Measurements from ENCODE around the gene EMC9. TPM values are rescaled to one million over a fixed set of nuclear protein-coding genes. Genes with fewer than 3 reads are reported as not detected.

The EMC9 gene
- total and polyA plus RNA-seq, 2 of the 8 experiments (the other 6 are each of a cell fraction or from before 2014, with no cell fraction given): 38.4 to 47.2 TPM

DNA sequence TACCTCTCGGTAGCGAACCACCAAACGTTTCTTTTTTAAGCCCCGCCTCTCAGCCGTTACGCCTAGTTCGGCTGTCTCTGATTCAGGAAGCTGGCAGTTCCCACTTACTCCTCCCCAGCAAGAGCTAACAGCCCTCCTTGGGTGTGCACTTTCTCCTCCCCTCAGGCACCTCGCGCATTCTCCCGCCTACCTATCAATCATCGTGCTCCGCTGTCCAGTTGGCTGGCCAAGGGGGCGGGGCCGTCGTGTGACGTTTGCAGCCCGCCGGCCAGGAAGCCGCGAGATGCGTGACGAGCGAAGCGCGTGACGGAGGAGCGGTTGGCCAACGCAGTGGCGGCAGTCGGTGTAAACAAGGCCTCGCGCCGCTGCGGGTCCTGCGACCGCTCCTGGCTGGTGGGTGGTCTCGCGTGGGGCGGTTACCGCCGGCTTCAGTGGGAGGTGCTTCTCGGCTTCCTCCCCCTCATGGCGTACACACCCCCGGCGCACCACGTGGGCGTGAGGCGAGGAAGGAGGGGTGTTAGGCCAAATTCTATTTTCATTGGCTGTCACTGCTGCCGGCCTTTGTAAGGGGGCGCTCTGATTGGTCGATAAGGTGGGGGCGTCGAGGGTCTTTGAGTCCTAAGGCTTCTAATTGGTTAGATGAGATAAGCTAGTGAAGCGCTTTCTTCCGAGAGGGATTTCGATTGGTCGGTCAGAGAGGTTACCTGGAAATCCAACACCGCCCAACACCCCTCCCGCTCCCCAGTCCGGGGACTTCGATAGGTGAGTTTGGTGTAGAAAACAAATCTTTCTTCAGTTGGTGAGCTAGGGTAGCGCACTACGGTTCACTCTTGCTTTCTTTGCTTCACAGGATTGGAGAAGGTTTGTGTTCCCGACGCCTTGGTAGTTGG is 26.6 kb downstream of the EMC9 start, which contains the start of the genes DCAF11 and NRL:
DCAF11 (plus strand) TSS at position 246 of the 890 bp plus-strand sequence. CDS start 818 bp downstream, outside the sequence.
NRL (minus strand) TSS at position 418 of the 890 bp plus-strand sequence. CDS start 32,101 bp downstream, outside the sequence.
- H3K4me2 ChIP-seq (ENCODE audit: insufficient read depth in 1 of 2, low read depth in 2 of 2, low read length in 2 of 2): peak within 1 kb of the TSS; percentile 87 to 91
- FAIRE-seq: peak; percentile 75
- peak within 1 kb of the TSS; percentile 8 for H3K14ac ChIP-seq (ENCODE audit: insufficient read length)
- peak within 1 kb of the TSS; percentile 99 for H3K18ac ChIP-seq (ENCODE audit: extremely low read depth, low read length)
- ChIA-PET CTCF (ENCODE audit: partially characterized antibody) (interaction anchor here (0.7 to 2.7 kb wide), 18 partner anchors 15 to 484 kb away, joined by 3 to 20 read pairs (median 4); partner anchors contain the start of genes EMC9, IRF9, PCK2 and PSME2), POLR2A (ENCODE audit: partially characterized antibody) (interaction anchor here (0.6 to 7.1 kb wide), 27 partner anchors 11 to 534 kb away, joined by 3 to 125 read pairs (median 5); partner anchors contain the start of genes CARMIL3, DHRS4L2, EMC9 and FITM1)
- no peak within 1 kb of the TSS; the same call in 1 of the 2 replicates for H2AK5ac ChIP-seq (ENCODE audit: low read depth, low read length)
- peak within 1 kb of the TSS; percentile 100 for H2BK5ac ChIP-seq (ENCODE audit: low read depth, low read length)
- peak within 1 kb of the TSS; percentile 65 for H3K4ac ChIP-seq (replicated peaks; ENCODE audit: insufficient read length, low read depth, low read length)
- H3K36me3 ChIP-seq (ENCODE audit: control insufficient read depth in 2 of 4, insufficient read depth in 4 of 4, low read length in 3 of 4): peaks cover 9 to 24% (median 21%) of the 10 kb centered on the region in 4 experiments
- H3K4me1 ChIP-seq (replicated peaks in 1 of 4; ENCODE audit: control insufficient read depth in 3 of 4, insufficient read depth in 4 of 4, low read length in 3 of 4): peaks cover 0 to 4% (median 2%) of the 10 kb centered on the region in 4 experiments; a peak in 5 of 7 replicates
- H4K20me1 ChIP-seq (replicated peaks in 1 of 2; ENCODE audit: control insufficient read depth in 1 of 2, insufficient read depth in 2 of 2, low read length in 2 of 2): peaks cover 0 to 3% of the 10 kb centered on the region in 2 experiments
- no peaks in the 10 kb centered on the region for H3K9me3 ChIP-seq (ENCODE audit: insufficient read depth in 2 of 2, low read depth in 1 of 2, low read length in 1 of 2)
- peak within 1 kb of the TSS; percentile 89 for H2AFZ ChIP-seq (ENCODE audit: low read length)
- WGBS, 2 experiments (ENCODE audit: extremely low coverage in 1 of 2, insufficient coverage in 1 of 2, insufficient read length in 1 of 2, insufficient replicate concordance in 2 of 2, low coverage in 1 of 2, low lambda C conversion rate in 2 of 2, missing lambda C conversion rate in 1 of 2): 1% methylated on average over 42 of the region's 65 CpGs; no CpG with 5 or more reads in 1 of the 2 experiments
- H3K27me3 ChIP-seq (replicated peaks in 1 of 4; ENCODE audit: control insufficient read depth in 3 of 4, extremely low read depth in 1 of 4, insufficient read depth in 3 of 4, low read length in 3 of 4): no peaks in the 10 kb centered on the region
- H3K23me2 ChIP-seq (ENCODE audit: low read depth, low read length): peaks cover 7% of the 10 kb centered on the region
- peaks cover 0 to 10% of the 10 kb centered on the region in 2 experiments; a peak in 2 of 4 replicates for H3K79me2 ChIP-seq (ENCODE audit: control insufficient read depth in 1 of 2, insufficient read depth in 2 of 2, low read length in 2 of 2)
- H2BK12ac ChIP-seq (ENCODE audit: low read depth, low read length): peak within 1 kb of the TSS; percentile 91
- H2BK120ac ChIP-seq (replicated peaks; ENCODE audit: low read depth, low read length): no peak within 1 kb of the TSS
- no peak within 1 kb of the TSS; the same call in 1 of the 2 replicates for H2BK20ac ChIP-seq (ENCODE audit: low read length)
- H3K79me1 ChIP-seq (ENCODE audit: low read depth, low read length): peaks cover 5% of the 10 kb centered on the region; the same call in 1 of the 2 replicates
- H3K27ac ChIP-seq (ENCODE audit: low read depth, low read length): peak within 1 kb of the TSS; percentile 97
- H3K4me3 ChIP-seq (ENCODE audit: extremely low read depth in 1 of 4, insufficient read depth in 2 of 4, low read depth in 3 of 4, low read length in 4 of 4): peak within 1 kb of the TSS; percentile 68 to 89 (median 76)
- peak within 1 kb of the TSS; percentile 97 for H4K91ac ChIP-seq (replicated peaks; ENCODE audit: insufficient read length, low read length)
- H3K23ac ChIP-seq (ENCODE audit: insufficient read length): no peak within 1 kb of the TSS
- peak within 1 kb of the TSS; percentile 99; the same call in 1 of the 2 replicates for H2BK15ac ChIP-seq (ENCODE audit: low read length)
- peak within 1 kb of the TSS; percentile 76 to 97 (median 92) for H3K9ac ChIP-seq (replicated peaks in 1 of 4; ENCODE audit: extremely low read depth in 1 of 4, low read depth in 3 of 4, low read length in 3 of 4)
- peak within 1 kb of the TSS; percentile 70 for H3K56ac ChIP-seq (replicated peaks; ENCODE audit: insufficient read length, low read depth, low read length)
- DNase-seq (ENCODE audit: low read depth in 1 of 2, low spot score in 2 of 2): peak; percentile 96 to 99
- H4K5ac ChIP-seq (ENCODE audit: insufficient read length, low read depth, low read length): peak within 1 kb of the TSS; percentile 88
- H4K8ac ChIP-seq (ENCODE audit: extremely low read depth, insufficient read depth, low read length): peak within 1 kb of the TSS; percentile 96
- TF ChIP-seq GABPA (IDR thresholded peaks at IDR 0.05; ENCODE audit: borderline replicate concordance, insufficient read depth, low read length) (no peak), KDM1A (IDR thresholded peaks at IDR 0.05; ENCODE audit: borderline replicate concordance, low read length) (no peak), SAP30 (IDR thresholded peaks at IDR 0.05; ENCODE audit: insufficient read depth, insufficient replicate concordance, low read length) (peak; percentile 28), RNF2 (IDR thresholded peaks at IDR 0.05; ENCODE audit: borderline replicate concordance, low read depth, low read length, missing control alignments, poor library complexity, severe bottlenecking) (no peak), CBX8 (IDR thresholded peaks at IDR 0.05; ENCODE audit: borderline replicate concordance, low read depth, low read length) (no peak), RBBP5 (IDR thresholded peaks at IDR 0.05; ENCODE audit: borderline replicate concordance, low read depth, low read length) (no peak), SUZ12 (IDR thresholded peaks at IDR 0.05; ENCODE audit: low read length) (no peak), USF2 (IDR thresholded peaks at IDR 0.05; ENCODE audit: low read length) (peak; percentile 81)

Data from H1 (cell line).